GM12873 (cell line): ENCODE data around the gene CENPC.

Experiments
- TF ChIP-seq, protein P1 (sequence below): IDR thresholded peaks from 2 replicates; pipeline ENCODE4 v1.5.1; 2012; ENCODE audit warnings: low read depth, mild to moderate bottlenecking, moderate library complexity, low read length, control low read depth; ENCODE audit not compliant: insufficient read depth; ENCODE audit errors: missing control alignments

The CENPC gene

DNA sequence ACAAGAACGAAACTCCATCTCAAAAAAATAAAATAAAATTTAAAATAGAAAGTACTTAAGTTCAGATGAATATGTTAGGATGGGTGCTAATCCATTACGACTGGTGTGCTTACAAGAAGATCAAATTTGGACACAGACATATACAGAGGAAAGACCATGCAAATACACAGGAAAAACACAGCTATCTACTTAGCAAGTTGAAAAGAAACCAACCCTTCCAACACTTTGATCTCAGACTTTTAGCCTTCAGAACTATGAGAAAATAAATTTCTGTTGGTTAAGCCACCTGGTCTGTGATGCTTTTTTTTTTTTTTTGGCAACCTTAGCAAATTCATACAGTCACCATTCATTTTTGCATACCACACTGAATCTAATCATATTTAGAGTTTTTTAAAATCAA, 116.5 kb downstream of the CENPC start:
- TF ChIP-seq, protein P1, sequence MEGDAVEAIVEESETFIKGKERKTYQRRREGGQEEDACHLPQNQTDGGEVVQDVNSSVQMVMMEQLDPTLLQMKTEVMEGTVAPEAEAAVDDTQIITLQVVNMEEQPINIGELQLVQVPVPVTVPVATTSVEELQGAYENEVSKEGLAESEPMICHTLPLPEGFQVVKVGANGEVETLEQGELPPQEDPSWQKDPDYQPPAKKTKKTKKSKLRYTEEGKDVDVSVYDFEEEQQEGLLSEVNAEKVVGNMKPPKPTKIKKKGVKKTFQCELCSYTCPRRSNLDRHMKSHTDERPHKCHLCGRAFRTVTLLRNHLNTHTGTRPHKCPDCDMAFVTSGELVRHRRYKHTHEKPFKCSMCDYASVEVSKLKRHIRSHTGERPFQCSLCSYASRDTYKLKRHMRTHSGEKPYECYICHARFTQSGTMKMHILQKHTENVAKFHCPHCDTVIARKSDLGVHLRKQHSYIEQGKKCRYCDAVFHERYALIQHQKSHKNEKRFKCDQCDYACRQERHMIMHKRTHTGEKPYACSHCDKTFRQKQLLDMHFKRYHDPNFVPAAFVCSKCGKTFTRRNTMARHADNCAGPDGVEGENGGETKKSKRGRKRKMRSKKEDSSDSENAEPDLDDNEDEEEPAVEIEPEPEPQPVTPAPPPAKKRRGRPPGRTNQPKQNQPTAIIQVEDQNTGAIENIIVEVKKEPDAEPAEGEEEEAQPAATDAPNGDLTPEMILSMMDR: no peak
